ENCODE results near the gene WNT6. TPM values are rescaled to one million over a fixed set of nuclear protein-coding genes. Genes with fewer than 3 reads are reported as not detected.

The WNT6 gene
- total RNA-seq, 1 donor from 2014 or later: 2.6 TPM

DNA sequence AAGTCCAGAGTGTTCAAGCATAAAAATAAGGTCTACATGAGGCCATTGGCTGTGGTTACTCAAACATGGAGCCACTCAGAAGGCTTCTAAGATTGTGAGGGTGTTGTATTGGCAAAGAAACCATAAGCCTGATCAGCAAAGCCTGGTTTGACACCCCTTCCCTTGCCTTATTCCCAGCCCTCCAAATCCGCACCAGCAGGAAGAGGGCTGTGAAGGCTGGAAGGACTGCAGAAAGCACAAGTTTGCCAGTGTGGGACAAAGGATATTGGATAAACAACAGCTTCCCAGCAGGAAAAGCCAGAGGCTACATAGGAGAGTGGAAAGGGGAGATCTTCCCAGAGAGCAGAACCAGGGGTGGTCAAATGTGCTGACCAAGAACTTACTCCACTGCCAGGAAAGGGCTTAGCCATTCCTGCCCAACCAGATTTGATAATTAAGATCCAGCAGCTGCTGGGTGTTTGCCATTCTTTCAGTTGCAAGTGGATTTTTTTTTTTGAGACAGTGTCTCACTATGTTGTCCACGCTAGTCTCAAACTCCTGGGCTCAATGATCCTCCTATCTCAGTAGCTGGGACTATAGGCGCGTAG is 26.5 kb upstream of the WNT6 start:
- no peak for DNase-seq (ENCODE audit: low read depth)
- Histone ChIP-seq H4K20me1 (ENCODE audit: insufficient read depth, low read length) (no peaks in the 10 kb centered on the region), H3K36me3 (ENCODE audit: insufficient read depth, low read length) (no peaks in the 10 kb centered on the region), H3K4me3 (ENCODE audit: insufficient read depth, low read depth, low read length) (no peak overlapping the region), H3K9ac (ENCODE audit: low read length) (no peak overlapping the region), H3K27ac (ENCODE audit: low read depth, low read length) (no peak overlapping the region), H3K4me2 (ENCODE audit: low read length) (no peak overlapping the region), H3K79me2 (ENCODE audit: insufficient read depth, low read length) (no peaks in the 10 kb centered on the region), H3K4me1 (ENCODE audit: insufficient read depth, low read length) (no peaks in the 10 kb centered on the region), H3K27me3 (ENCODE audit: insufficient read depth, low read length) (peaks cover 49% of the 10 kb centered on the region), H3K9me3 (ENCODE audit: insufficient read depth, low read depth, low read length) (no peaks in the 10 kb centered on the region), H2AFZ (ENCODE audit: low read depth, low read length) (no peak overlapping the region)
- no peak for FAIRE-seq
- Mint-ChIP-seq H3K9me3 (ENCODE audit: unreplicated experiment) (peaks cover 5% of the 10 kb centered on the region), H3K36me3 (ENCODE audit: low read depth, unreplicated experiment) (peaks cover 4% of the 10 kb centered on the region), H3K4me3 (ENCODE audit: unreplicated experiment) (no peak overlapping the region), H3K27ac (ENCODE audit: unreplicated experiment) (no peak overlapping the region), H3K4me1 (ENCODE audit: low read depth, unreplicated experiment) (peaks cover 2% of the 10 kb centered on the region), H3K27me3 (ENCODE audit: low read depth, unreplicated experiment) (peaks cover 44% of the 10 kb centered on the region)
- TF ChIP-seq, protein P1, sequence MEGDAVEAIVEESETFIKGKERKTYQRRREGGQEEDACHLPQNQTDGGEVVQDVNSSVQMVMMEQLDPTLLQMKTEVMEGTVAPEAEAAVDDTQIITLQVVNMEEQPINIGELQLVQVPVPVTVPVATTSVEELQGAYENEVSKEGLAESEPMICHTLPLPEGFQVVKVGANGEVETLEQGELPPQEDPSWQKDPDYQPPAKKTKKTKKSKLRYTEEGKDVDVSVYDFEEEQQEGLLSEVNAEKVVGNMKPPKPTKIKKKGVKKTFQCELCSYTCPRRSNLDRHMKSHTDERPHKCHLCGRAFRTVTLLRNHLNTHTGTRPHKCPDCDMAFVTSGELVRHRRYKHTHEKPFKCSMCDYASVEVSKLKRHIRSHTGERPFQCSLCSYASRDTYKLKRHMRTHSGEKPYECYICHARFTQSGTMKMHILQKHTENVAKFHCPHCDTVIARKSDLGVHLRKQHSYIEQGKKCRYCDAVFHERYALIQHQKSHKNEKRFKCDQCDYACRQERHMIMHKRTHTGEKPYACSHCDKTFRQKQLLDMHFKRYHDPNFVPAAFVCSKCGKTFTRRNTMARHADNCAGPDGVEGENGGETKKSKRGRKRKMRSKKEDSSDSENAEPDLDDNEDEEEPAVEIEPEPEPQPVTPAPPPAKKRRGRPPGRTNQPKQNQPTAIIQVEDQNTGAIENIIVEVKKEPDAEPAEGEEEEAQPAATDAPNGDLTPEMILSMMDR (IDR thresholded peaks at IDR 0.05; ENCODE audit: insufficient read depth, low read depth, low read length): no peak
- TF ChIP-seq EZH2 (IDR thresholded peaks at IDR 0.05; ENCODE audit: insufficient read depth, low read length): no peak

DNA sequence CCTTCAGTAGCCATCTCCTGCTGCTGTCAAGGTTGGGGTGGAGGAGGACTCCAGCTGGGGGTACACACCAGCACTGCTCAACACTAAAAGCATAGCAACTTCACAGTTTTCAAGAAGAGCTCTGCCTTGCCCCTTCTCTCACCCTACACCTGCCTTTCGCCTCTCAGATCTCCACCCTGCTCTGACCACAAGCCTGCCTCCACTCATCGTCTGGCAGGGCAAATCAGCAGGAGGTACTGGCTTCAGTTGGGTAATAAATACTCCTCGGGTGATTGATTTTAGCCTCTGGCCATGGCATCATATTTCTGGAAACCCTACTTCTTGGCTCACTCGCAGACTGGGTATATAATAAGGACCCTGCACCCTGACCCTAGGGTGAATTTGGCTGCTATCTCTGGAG is 24.9 kb upstream of the WNT6 start:
- no peak overlapping the region for H3K27ac Mint-ChIP-seq (ENCODE audit: unreplicated experiment)
- peaks cover 8% of the 10 kb centered on the region for H3K4me1 Mint-ChIP-seq (ENCODE audit: low read depth, unreplicated experiment)
- H3K36me3 Mint-ChIP-seq (ENCODE audit: low read depth, unreplicated experiment): peaks cover 4% of the 10 kb centered on the region
- Histone ChIP-seq H3K4me2 (ENCODE audit: low read length) (no peak overlapping the region), H3K4me3 (ENCODE audit: insufficient read depth, low read depth, low read length) (no peak overlapping the region), H3K4me1 (ENCODE audit: insufficient read depth, low read length) (no peaks in the 10 kb centered on the region), H3K79me2 (ENCODE audit: insufficient read depth, low read length) (no peaks in the 10 kb centered on the region), H4K20me1 (ENCODE audit: insufficient read depth, low read length) (no peaks in the 10 kb centered on the region), H3K9ac (ENCODE audit: low read length) (no peak overlapping the region), H3K9me3 (ENCODE audit: insufficient read depth, low read depth, low read length) (no peaks in the 10 kb centered on the region), H3K36me3 (ENCODE audit: insufficient read depth, low read length) (no peaks in the 10 kb centered on the region), H3K27ac (ENCODE audit: low read depth, low read length) (no peak overlapping the region), H2AFZ (ENCODE audit: low read depth, low read length) (no peak overlapping the region), H3K27me3 (ENCODE audit: insufficient read depth, low read length) (peaks cover 45% of the 10 kb centered on the region)
- no peak for TF ChIP-seq EZH2 (IDR thresholded peaks at IDR 0.05; ENCODE audit: insufficient read depth, low read length)
- TF ChIP-seq, protein P1 (IDR thresholded peaks at IDR 0.05; ENCODE audit: insufficient read depth, low read depth, low read length): no peak
- DNase-seq (ENCODE audit: low read depth): no peak
- H3K9me3 Mint-ChIP-seq (ENCODE audit: unreplicated experiment): peaks cover 5% of the 10 kb centered on the region
- no peak overlapping the region for H3K4me3 Mint-ChIP-seq (ENCODE audit: unreplicated experiment)
- FAIRE-seq: no peak
- peaks cover 35% of the 10 kb centered on the region for H3K27me3 Mint-ChIP-seq (ENCODE audit: low read depth, unreplicated experiment)

DNA sequence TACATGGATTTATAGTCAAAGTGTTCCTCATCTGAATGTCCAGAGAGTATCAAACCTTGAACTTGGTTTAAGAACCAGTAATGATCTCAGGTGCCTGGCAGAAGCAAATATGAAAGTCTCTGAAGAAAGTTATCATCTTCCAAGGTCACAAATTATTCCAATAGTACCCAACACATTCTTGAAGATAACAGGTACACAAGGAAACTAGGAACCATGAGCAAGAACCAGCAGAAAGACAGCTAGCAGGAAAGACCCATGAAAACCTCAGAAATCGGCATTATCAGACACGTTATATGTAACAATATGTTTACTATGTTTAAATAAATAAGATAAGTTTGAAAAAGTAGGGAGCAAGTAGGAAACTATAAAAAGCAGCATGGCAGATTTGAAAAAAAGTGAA is 22.1 kb upstream of the WNT6 start:
- TF ChIP-seq EZH2 (IDR thresholded peaks at IDR 0.05; ENCODE audit: insufficient read depth, low read length): no peak
- TF ChIP-seq, protein P1 (IDR thresholded peaks at IDR 0.05; ENCODE audit: insufficient read depth, low read depth, low read length): no peak
- no peaks in the 10 kb centered on the region for H3K36me3 ChIP-seq (ENCODE audit: insufficient read depth, low read length)
- Mint-ChIP-seq H3K4me1 (ENCODE audit: low read depth, unreplicated experiment) (peaks cover 6% of the 10 kb centered on the region), H3K27me3 (ENCODE audit: low read depth, unreplicated experiment) (peaks cover 28% of the 10 kb centered on the region), H3K4me3 (ENCODE audit: unreplicated experiment) (no peak overlapping the region), H3K36me3 (ENCODE audit: low read depth, unreplicated experiment) (peaks cover 4% of the 10 kb centered on the region), H3K27ac (ENCODE audit: unreplicated experiment) (no peak overlapping the region), H3K9me3 (ENCODE audit: unreplicated experiment) (peaks cover 9% of the 10 kb centered on the region)
- FAIRE-seq: no peak
- no peak overlapping the region for H3K4me3 ChIP-seq (ENCODE audit: insufficient read depth, low read depth, low read length)
- H2AFZ ChIP-seq (ENCODE audit: low read depth, low read length): no peak overlapping the region
- H3K4me1 ChIP-seq (ENCODE audit: insufficient read depth, low read length): no peaks in the 10 kb centered on the region
- no peak overlapping the region for H3K27ac ChIP-seq (ENCODE audit: low read depth, low read length)
- no peak overlapping the region for H3K9ac ChIP-seq (ENCODE audit: low read length)
- H3K79me2 ChIP-seq (ENCODE audit: insufficient read depth, low read length): no peaks in the 10 kb centered on the region
- H3K4me2 ChIP-seq (ENCODE audit: low read length): no peak overlapping the region
- no peaks in the 10 kb centered on the region for H3K9me3 ChIP-seq (ENCODE audit: insufficient read depth, low read depth, low read length)
- H4K20me1 ChIP-seq (ENCODE audit: insufficient read depth, low read length): no peaks in the 10 kb centered on the region
- H3K27me3 ChIP-seq (ENCODE audit: insufficient read depth, low read length): peaks cover 39% of the 10 kb centered on the region
- DNase-seq (ENCODE audit: low read depth): no peak
